CD14-positive monocyte (primary cell): Measurements from ENCODE around the gene PCNP. TPM values are rescaled to one million over a fixed set of nuclear protein-coding genes. Genes with fewer than 3 reads are reported as not detected.

Experiments used
- DNase-seq, 3 donors: peaks; one replicate each; pipeline ENCODE4 v3.0.0-alpha.2; 2011 to 2022
- H2AFZ ChIP-seq: 2 replicates; pipeline ENCODE4 v1.6.0; 2012; ENCODE audit warnings: mild to moderate bottlenecking, low read depth, low read length, inconsistent platforms; ENCODE audit not compliant: insufficient read depth, poor library complexity, severe bottlenecking
- H3K27ac ChIP-seq, 2 donors: 1 replicate in 1 of 2; 2 replicates in 1 of 2; pipeline ENCODE4 v1.5.1; 2012 to 2013; ENCODE audit warnings: low read length in 2 of 2, control low read depth in 1 of 2, inconsistent platforms in 1 of 2, low read depth in 1 of 2, mild to moderate bottlenecking in 1 of 2
- H3K27me3 ChIP-seq, 2 donors: one replicate each; pipeline versions ENCODE4 v1.6.0 to v1.6.1; 2011 to 2013; ENCODE audit warnings: low read length in 2 of 2; ENCODE audit not compliant: control insufficient read depth in 2 of 2, insufficient read depth in 2 of 2
- H3K36me3 ChIP-seq, 2 donors: replicated peaks in 1 of 2; 1 replicate in 1 of 2; 2 replicates in 1 of 2; pipeline versions ENCODE4 v1.5.1 to v1.6.1; 2012 to 2013; ENCODE audit warnings: low read length in 2 of 2, control low read depth in 1 of 2, inconsistent platforms in 1 of 2, mild to moderate bottlenecking in 1 of 2; ENCODE audit not compliant: insufficient read depth in 2 of 2, control insufficient read depth in 1 of 2
- H3K4me1 ChIP-seq, 2 donors: 1 replicate in 1 of 2; 2 replicates in 1 of 2; pipeline versions ENCODE4 v1.5.1 to v1.6.1; 2012 to 2013; ENCODE audit warnings: low read length in 2 of 2, control low read depth in 1 of 2, inconsistent platforms in 1 of 2, mild to moderate bottlenecking in 1 of 2, moderate library complexity in 1 of 2; ENCODE audit not compliant: insufficient read depth in 2 of 2, control insufficient read depth in 1 of 2
- H3K4me2 ChIP-seq: replicated peaks from 2 replicates; pipeline ENCODE3; 2012; ENCODE audit warnings: low read length, moderate library complexity, mild to moderate bottlenecking; ENCODE audit not compliant: poor library complexity, severe bottlenecking; ENCODE audit errors: extremely low read depth
- H3K4me3 ChIP-seq, 3 experiments: fragments of 200-600 bp in 1 of 3; sonication (generic) in 1 of 3; replicated peaks in 1 of 3; 1 replicate in 2 of 3; 2 replicates in 1 of 3; pipeline ENCODE4 v1.5.1; 2011 to 2013; ENCODE audit warnings: low read length in 3 of 3, mild to moderate bottlenecking in 3 of 3, control low read depth in 2 of 3, low read depth in 2 of 3, inconsistent platforms in 1 of 3, moderate library complexity in 1 of 3
- H3K79me2 ChIP-seq: 2 replicates; pipeline ENCODE4 v1.6.0; 2012; ENCODE audit warnings: mild to moderate bottlenecking, control low read depth, inconsistent platforms, low read length, moderate library complexity; ENCODE audit not compliant: insufficient read depth
- H3K9ac ChIP-seq: 2 replicates; pipeline ENCODE4 v1.6.0; 2017; ENCODE audit warnings: low read length, mild to moderate bottlenecking; ENCODE audit not compliant: insufficient read depth, poor library complexity, severe bottlenecking
- H3K9me3 ChIP-seq, 2 donors: replicated peaks in 1 of 2; 1 replicate in 1 of 2; 2 replicates in 1 of 2; pipeline versions ENCODE4 v1.5.1 to v1.6.1; 2012 to 2013; ENCODE audit warnings: low read length in 2 of 2, control low read depth in 1 of 2; ENCODE audit not compliant: control insufficient read depth in 1 of 2, insufficient read depth in 1 of 2
- H4K20me1 ChIP-seq: 2 replicates; pipeline ENCODE4 v1.6.0; 2012; ENCODE audit warnings: mild to moderate bottlenecking, low read length, control low read depth, moderate library complexity; ENCODE audit not compliant: insufficient read depth
- H3K27ac Mint-ChIP-seq, 7 donors: one replicate each; pipeline ENCODE4 v1.8.0; 2020; ENCODE audit warnings: mild to moderate bottlenecking in 7 of 7, mixed read lengths in 7 of 7, moderate library complexity in 6 of 7, inconsistent platforms in 2 of 7
- H3K27me3 Mint-ChIP-seq, 3 donors: one replicate each; pipeline ENCODE4 v1.8.0; 2021 to 2022; ENCODE audit warnings: low read depth in 3 of 3, mild to moderate bottlenecking in 3 of 3, mixed read lengths in 3 of 3, moderate library complexity in 3 of 3, inconsistent platforms in 1 of 3
- H3K36me3 Mint-ChIP-seq, 2 donors: one replicate each; pipeline ENCODE4 v1.8.0; 2020; ENCODE audit warnings: mixed read lengths in 2 of 2, inconsistent platforms in 1 of 2, mild to moderate bottlenecking in 1 of 2
- H3K4me1 Mint-ChIP-seq: one replicate; pipeline ENCODE4 v1.8.0; 2020; ENCODE audit warnings: mild to moderate bottlenecking, mixed read lengths
- H3K4me3 Mint-ChIP-seq, 2 donors: one replicate each; pipeline ENCODE4 v1.8.0; 2020; ENCODE audit warnings: mild to moderate bottlenecking in 2 of 2, mixed read lengths in 2 of 2, moderate library complexity in 1 of 2
- H3K9me3 Mint-ChIP-seq, 7 donors: one replicate each; pipeline ENCODE4 v1.8.0; 2020 to 2022; ENCODE audit warnings: mixed read lengths in 7 of 7, mild to moderate bottlenecking in 6 of 7, moderate library complexity in 6 of 7, inconsistent platforms in 2 of 7
- CTCF ChIP-seq: fragments of 200-600 bp; IDR thresholded peaks from one replicate; pipeline ENCODE4 v1.8.0; 2022; ENCODE audit warnings: antibody characterized with exemption, mild to moderate bottlenecking
- WGBS: methylation state at CpG from one replicate; pipeline ENCODE4 v1.1.5; 2013; ENCODE audit warnings: missing lambda C conversion rate; ENCODE audit not compliant: insufficient coverage; 5-methylcytosine and 5-hydroxymethylcytosine counted together
- intact Hi-C, 2 donors: fragments of 100-400 bp; cut with micrococcal nuclease; formaldehyde crosslinking; loops; one replicate each; pipeline versions ENCODE4 v1.15.0 to v1.15.1; 2023
- polyA plus RNA-seq, 3 donors: library from polyadenylated mRNA; depleted of rRNA in 1 of 3; unstranded in 2 of 3; stranded (reverse) in 1 of 3; fragments of 300-500 nt in 2 of 3; fragments of >200 nt in 1 of 3; fragmentation: Illumina TruSeq in 2 of 3; gene quantifications; 1 replicate in 2 of 3; 2 replicates in 1 of 3; pipeline ENCODE4 v1.2.3, GENCODE V29; 2012 to 2021

PCNP gene
- polyA plus RNA-seq, 3 donors: 32.0 to 68.2 (median 57.4) TPM

DNA sequence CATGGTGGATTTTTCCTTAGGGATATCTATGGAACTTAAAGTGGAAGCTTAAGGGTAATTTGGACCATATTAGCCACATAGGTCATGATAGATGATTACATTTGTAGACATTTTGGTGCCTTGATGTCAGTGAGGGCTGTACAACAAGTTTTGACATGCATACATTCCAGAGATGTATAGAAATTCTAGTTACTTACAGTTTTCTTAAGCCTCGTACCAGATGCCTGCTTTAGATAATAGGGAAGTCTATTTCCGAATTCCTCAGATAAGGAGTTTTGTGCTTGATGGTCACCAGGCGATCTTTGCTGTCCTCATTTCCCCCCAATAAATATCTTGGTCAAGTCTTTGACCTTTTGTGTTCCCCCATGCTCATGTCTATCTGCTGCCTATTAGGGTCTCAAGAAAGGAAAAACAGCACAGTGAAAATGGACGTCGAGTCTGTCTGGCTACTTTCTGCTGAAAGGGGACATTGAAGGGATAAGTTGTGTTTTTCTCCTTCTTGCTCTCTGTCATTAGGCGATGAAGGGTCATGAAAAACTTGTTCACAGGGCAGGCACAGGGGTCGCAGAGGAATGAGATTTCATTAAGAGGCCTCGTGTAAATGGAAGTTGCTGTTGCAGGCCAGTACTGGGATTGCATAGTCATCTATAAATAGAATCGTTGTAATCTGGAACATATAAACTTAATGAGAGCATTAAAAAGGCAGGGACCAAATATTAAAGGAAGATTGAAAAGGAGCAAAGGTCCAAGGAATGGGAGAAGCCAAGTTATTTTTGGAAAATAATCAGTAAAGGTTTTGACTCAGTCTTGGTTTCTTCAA lies 41.0 kb upstream of the PCNP start:
- WGBS: 50% methylated on average over 1 of the region's 9 CpGs
- H3K9me3 ChIP-seq: no peaks in the 10 kb centered on the region
- H3K27me3 Mint-ChIP-seq: peaks cover 0 to 4% (median 0%) of the 10 kb centered on the region in 3 donors

DNA sequence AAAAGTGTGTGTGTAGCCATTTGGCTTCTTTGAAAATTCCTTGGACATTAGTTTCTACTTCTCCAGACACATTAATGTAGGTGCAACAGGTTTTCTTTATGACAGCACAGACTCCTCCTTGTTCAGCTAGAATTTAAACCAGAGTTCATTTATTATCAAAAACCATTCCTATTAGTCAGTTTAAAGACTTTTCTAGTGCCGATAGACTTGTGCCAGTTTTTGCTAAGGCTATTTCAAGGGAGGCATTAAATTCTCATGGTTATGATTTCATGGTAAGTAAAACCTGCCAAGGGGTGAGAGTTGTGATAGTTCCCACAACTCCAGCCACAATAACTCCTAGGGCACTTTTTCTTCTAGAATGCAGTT lies 40.4 kb upstream of the PCNP start:
- H3K4me3 Mint-ChIP-seq: no peak overlapping the region
- Histone ChIP-seq H2AFZ (no peak overlapping the region), H3K4me1 (no peaks in the 10 kb centered on the region), H3K79me2 (no peaks in the 10 kb centered on the region), H3K27me3 (no peaks in the 10 kb centered on the region), H3K36me3 (no peaks in the 10 kb centered on the region), H3K4me2 (no peak overlapping the region), H4K20me1 (no peaks in the 10 kb centered on the region), H3K27ac (no peak overlapping the region), H3K9me3 (no peaks in the 10 kb centered on the region), H3K9ac (no peak overlapping the region), H3K4me3 (no peak overlapping the region)
- intact Hi-C loops: no loop called here
- peaks cover 0 to 4% (median 0%) of the 10 kb centered on the region in 3 donors for H3K27me3 Mint-ChIP-seq
- H3K27ac Mint-ChIP-seq: no peak overlapping the region
- peaks cover 0 to 9% (median 2%) of the 10 kb centered on the region in 7 donors for H3K9me3 Mint-ChIP-seq
- peaks cover 2% of the 10 kb centered on the region for H3K4me1 Mint-ChIP-seq
- TF ChIP-seq CTCF: no peak
- no peak for DNase-seq
- no CpG with 5 or more reads among the region's 1 CpG for WGBS
- H3K36me3 Mint-ChIP-seq: no peaks in the 10 kb centered on the region

More for the DNA sequence above, 41.0 kb upstream of the PCNP start:
- H3K4me1 Mint-ChIP-seq: peaks cover 2% of the 10 kb centered on the region
- intact Hi-C loops: no loop called here
- Histone ChIP-seq H3K36me3 (no peaks in the 10 kb centered on the region), H3K27ac (no peak overlapping the region), H3K4me1 (no peaks in the 10 kb centered on the region), H4K20me1 (no peaks in the 10 kb centered on the region), H3K79me2 (no peaks in the 10 kb centered on the region), H2AFZ (no peak overlapping the region), H3K9ac (no peak overlapping the region), H3K4me2 (no peak overlapping the region), H3K4me3 (no peak overlapping the region), H3K27me3 (no peaks in the 10 kb centered on the region)
- H3K36me3 Mint-ChIP-seq: no peaks in the 10 kb centered on the region
- no peak overlapping the region for H3K27ac Mint-ChIP-seq
- peaks cover 0 to 7% (median 2%) of the 10 kb centered on the region in 7 donors for H3K9me3 Mint-ChIP-seq
- DNase-seq: no peak
- no peak for TF ChIP-seq CTCF
- H3K4me3 Mint-ChIP-seq: no peak overlapping the region
